HG02840 (cell line): ENCODE results near the gene CMTM8.
"Not testable (repeated sequence)": the region's sequence is repeated elsewhere in the genome, so short reads cannot be mapped to it uniquely, and the experiment has no call there.

Experiments used
- ATAC-seq: cut with Tn5 transposase; IDR thresholded peaks from one replicate; pipeline ENCODE4 v1.9.1; 2021; ENCODE audit warnings: mild to moderate bottlenecking, moderate library complexity, moderate number of reproducible peaks; ENCODE audit not compliant: unreplicated experiment, low FRiP score

Gene CMTM8

GRCh38 chr3:32226875-32227500 is 11.5 kb upstream of the CMTM8 start:
- ATAC-seq = no peak

- ATAC-seq = not testable (repeated sequence)
Observed at GRCh38 chr3:32228743-32229142, 9.7 kb upstream of the CMTM8 start.

- no peak for ATAC-seq
Observed at GRCh38 chr3:32229565-32229964, 8.9 kb upstream of the CMTM8 start.

GRCh38 chr3:32236377-32236776 is 2.1 kb upstream of the CMTM8 start:
- ATAC-seq = no peak

GRCh38 chr3:32237670-32238452 is 619 bp upstream of the CMTM8 start:
- no peak for ATAC-seq

GRCh38 chr3:32239307-32240158 is 1.1 kb downstream of the CMTM8 start:
- no peak for ATAC-seq

GRCh38 chr3:32240159-32240545 is 1.7 kb downstream of the CMTM8 start:
- no peak for ATAC-seq

- no peak for ATAC-seq
Observed at GRCh38 chr3:32241100-32241499, 2.6 kb downstream of the CMTM8 start.

- ATAC-seq = no peak
Observed at GRCh38 chr3:32243519-32243918, 5.0 kb downstream of the CMTM8 start.

GRCh38 chr3:32245200-32245599 is 6.7 kb downstream of the CMTM8 start:
- no peak for ATAC-seq

GRCh38 chr3:32246079-32246675 is 7.7 kb downstream of the CMTM8 start:
- no peak for ATAC-seq

GRCh38 chr3:32249184-32249782 is 10.8 kb downstream of the CMTM8 start:
- ATAC-seq = no peak

GRCh38 chr3:32254268-32254667 is 15.8 kb downstream of the CMTM8 start:
- no peak for ATAC-seq

- no peak for ATAC-seq
Observed at GRCh38 chr3:32255345-32255744, 16.9 kb downstream of the CMTM8 start.

- no peak for ATAC-seq
Observed at GRCh38 chr3:32256206-32256605, 17.7 kb downstream of the CMTM8 start.

GRCh38 chr3:32257042-32257441 is 18.6 kb downstream of the CMTM8 start:
- no peak for ATAC-seq

GRCh38 chr3:32257641-32258438 is 19.4 kb downstream of the CMTM8 start:
- no peak for ATAC-seq

- no peak for ATAC-seq
Observed at GRCh38 chr3:32258869-32259268, 20.4 kb downstream of the CMTM8 start.

- ATAC-seq = no peak
Observed at GRCh38 chr3:32261545-32261944, 23.1 kb downstream of the CMTM8 start.

GRCh38 chr3:32262201-32262600 is 23.7 kb downstream of the CMTM8 start:
- no peak for ATAC-seq
